HepG2 (cell line): Measurements from ENCODE around the gene POU3F1. TPM values are rescaled to one million over a fixed set of nuclear protein-coding genes. Genes with fewer than 3 reads are reported as not detected.
A peak's percentile ranks its signal among the peaks of the same experiment; 100 is the strongest.

Source experiments
- CENPX ChIP-seq: sonication (generic); formaldehyde crosslinking; IDR thresholded peaks from 2 replicates; pipeline ENCODE4 v1.9.0; 2021; ENCODE audit warnings: mild to moderate bottlenecking, missing genetic modification reagents, moderate library complexity
- GPN1 ChIP-seq: sonication (generic); formaldehyde crosslinking; IDR thresholded peaks from 2 replicates; pipeline ENCODE4 v1.5.1; 2020; ENCODE audit warnings: missing genetic modification reagents, borderline replicate concordance
- HDAC1 ChIP-seq: sonication (generic); formaldehyde crosslinking; IDR thresholded peaks from 2 replicates; pipeline ENCODE4 v1.5.1; 2020; ENCODE audit warnings: mild to moderate bottlenecking, missing genetic modification reagents
- HNF4A ChIP-seq: sonication (generic); formaldehyde crosslinking; IDR thresholded peaks from 2 replicates; pipeline ENCODE4 v1.4.0; 2020; ENCODE audit warnings: missing genetic modification reagents
- MZF1 ChIP-seq: sonication (generic); formaldehyde crosslinking; IDR thresholded peaks from 2 replicates; pipeline ENCODE4 v1.8.1; 2023; ENCODE audit warnings: mild to moderate bottlenecking, missing genetic modification reagents, borderline replicate concordance
- RBM22 ChIP-seq: fragments of 200-400 bp; formaldehyde crosslinking; optimal IDR thresholded peaks from 2 replicates; pipeline ENCODE3; 2017; ENCODE audit warnings: mild to moderate bottlenecking, low read length, moderate library complexity
- SKI ChIP-seq: fragments of 450-650 bp; IDR thresholded peaks from one replicate; pipeline ENCODE4 v1.6.1; 2018; ENCODE audit warnings: mild to moderate bottlenecking; ENCODE audit not compliant: partially characterized antibody
- SP2 ChIP-seq: sonication (generic); formaldehyde crosslinking; IDR thresholded peaks from 2 replicates; pipeline ENCODE4 v1.5.1; 2020; ENCODE audit warnings: mild to moderate bottlenecking, missing genetic modification reagents
- ZBTB42 ChIP-seq: sonication (generic); formaldehyde crosslinking; IDR thresholded peaks from 2 replicates; pipeline ENCODE4 v1.5.0; 2020; ENCODE audit warnings: mild to moderate bottlenecking, missing genetic modification reagents
- ZBTB7B ChIP-seq: sonication (generic); formaldehyde crosslinking; IDR thresholded peaks from 2 replicates; pipeline ENCODE4 v1.4.0; 2020; ENCODE audit warnings: missing genetic modification reagents
- ZNF326 ChIP-seq: sonication (generic); formaldehyde crosslinking; IDR thresholded peaks from 2 replicates; pipeline ENCODE4 v1.4.0; 2020; ENCODE audit warnings: missing genetic modification reagents, borderline replicate concordance
- ZNF776 ChIP-seq: sonication (generic); formaldehyde crosslinking; IDR thresholded peaks from 2 replicates; pipeline ENCODE4 v1.4.0; 2020; ENCODE audit warnings: mild to moderate bottlenecking, missing genetic modification reagents
- polyA plus RNA-seq, 8 experiments: library from polyadenylated mRNA; depleted of rRNA in 3 of 8; stranded (reverse) in 7 of 8; unstranded in 1 of 8; fragments of >200 nt; fragmentation: Illumina TruSeq in 4 of 8; extraction: Trizol in 4 of 8; gene quantifications; 2 replicates each; pipeline versions ENCODE4 v1.2.1 to v1.2.3, GENCODE V29; 2011 to 2016; ENCODE audit warnings: low read depth in 4 of 8, missing spikeins in 1 of 8, mixed read lengths in 1 of 8; ENCODE audit not compliant: insufficient read depth in 1 of 8
- total RNA-seq, 5 experiments: library from RNA; depleted of rRNA; stranded (reverse); fragments of >200 nt; fragmentation: Illumina TruSeq; extraction: Trizol; gene quantifications; 2 replicates each; pipeline ENCODE4 v1.2.3, GENCODE V29; 2016; ENCODE audit warnings: low read depth in 1 of 5
- TF ChIP-seq, protein P1 (sequence below): sonication (generic); formaldehyde crosslinking; IDR thresholded peaks from 2 replicates; pipeline ENCODE4 v1.5.1; 2020; ENCODE audit warnings: missing genetic modification reagents, mild to moderate bottlenecking, borderline replicate concordance
- TF ChIP-seq, protein P2 (sequence below): sonication (generic); formaldehyde crosslinking; IDR thresholded peaks from 2 replicates; pipeline ENCODE4 v1.4.0; 2020; ENCODE audit warnings: mild to moderate bottlenecking, missing genetic modification reagents
- TF ChIP-seq, protein P3 (sequence below): sonication (generic); formaldehyde crosslinking; IDR thresholded peaks from 2 replicates; pipeline ENCODE4 v1.5.1; 2020; ENCODE audit warnings: mild to moderate bottlenecking, missing genetic modification reagents, moderate library complexity
- TF ChIP-seq, protein P4 (sequence below): sonication (generic); formaldehyde crosslinking; IDR thresholded peaks from 2 replicates; pipeline ENCODE4 v1.4.0; 2020; ENCODE audit warnings: mild to moderate bottlenecking, low read depth, missing genetic modification reagents
- TF ChIP-seq, protein P5 (sequence below): sonication (generic); formaldehyde crosslinking; conservative IDR thresholded peaks from 2 replicates; pipeline ENCODE4 v1.4.0; 2020; ENCODE audit warnings: missing genetic modification reagents

POU3F1 gene
- total and polyA plus RNA-seq, 2 of the 13 experiments (the other 11 are each of a cell fraction or from before 2014, with no cell fraction given): not detected

DNA sequence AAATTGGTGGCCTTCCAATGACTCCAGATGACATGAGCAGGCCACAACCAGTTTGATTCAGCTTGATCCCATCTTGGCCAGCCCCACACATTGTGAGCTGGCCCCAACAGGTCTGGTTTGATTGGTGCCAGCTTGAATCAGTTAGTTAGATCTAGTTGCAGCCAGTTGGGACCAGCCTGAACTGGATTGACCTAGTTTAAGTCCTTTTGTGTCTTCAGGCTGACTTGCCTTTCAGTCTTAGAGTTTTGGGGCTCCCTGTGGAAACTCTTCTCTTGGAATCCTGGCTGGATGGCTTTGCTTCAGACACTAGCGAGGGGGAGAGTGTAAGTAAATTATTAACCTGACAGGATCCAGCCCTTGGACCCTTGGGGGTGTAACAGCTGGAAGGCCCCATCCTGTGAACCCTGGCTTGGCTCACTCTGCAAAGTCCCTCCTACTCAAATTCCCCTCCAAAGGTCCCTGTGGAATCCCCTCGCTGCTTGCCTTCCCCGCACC is 36.2 kb upstream of the POU3F1 start (continued):
- TF ChIP-seq, protein P1, sequence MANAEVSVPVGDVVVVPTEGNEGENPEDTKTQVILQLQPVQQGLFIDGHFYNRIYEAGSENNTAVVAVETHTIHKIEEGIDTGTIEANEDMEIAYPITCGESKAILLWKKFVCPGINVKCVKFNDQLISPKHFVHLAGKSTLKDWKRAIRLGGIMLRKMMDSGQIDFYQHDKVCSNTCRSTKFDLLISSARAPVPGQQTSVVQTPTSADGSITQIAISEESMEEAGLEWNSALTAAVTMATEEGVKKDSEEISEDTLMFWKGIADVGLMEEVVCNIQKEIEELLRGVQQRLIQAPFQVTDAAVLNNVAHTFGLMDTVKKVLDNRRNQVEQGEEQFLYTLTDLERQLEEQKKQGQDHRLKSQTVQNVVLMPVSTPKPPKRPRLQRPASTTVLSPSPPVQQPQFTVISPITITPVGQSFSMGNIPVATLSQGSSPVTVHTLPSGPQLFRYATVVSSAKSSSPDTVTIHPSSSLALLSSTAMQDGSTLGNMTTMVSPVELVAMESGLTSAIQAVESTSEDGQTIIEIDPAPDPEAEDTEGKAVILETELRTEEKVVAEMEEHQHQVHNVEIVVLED (CRISPR knock-in tag): no peak
- no peak for TF ChIP-seq CENPX
- peak; percentile 71 for TF ChIP-seq HNF4A (CRISPR knock-in tag)
- no peak for TF ChIP-seq ZNF326 (CRISPR knock-in tag)
- TF ChIP-seq, protein P2, sequence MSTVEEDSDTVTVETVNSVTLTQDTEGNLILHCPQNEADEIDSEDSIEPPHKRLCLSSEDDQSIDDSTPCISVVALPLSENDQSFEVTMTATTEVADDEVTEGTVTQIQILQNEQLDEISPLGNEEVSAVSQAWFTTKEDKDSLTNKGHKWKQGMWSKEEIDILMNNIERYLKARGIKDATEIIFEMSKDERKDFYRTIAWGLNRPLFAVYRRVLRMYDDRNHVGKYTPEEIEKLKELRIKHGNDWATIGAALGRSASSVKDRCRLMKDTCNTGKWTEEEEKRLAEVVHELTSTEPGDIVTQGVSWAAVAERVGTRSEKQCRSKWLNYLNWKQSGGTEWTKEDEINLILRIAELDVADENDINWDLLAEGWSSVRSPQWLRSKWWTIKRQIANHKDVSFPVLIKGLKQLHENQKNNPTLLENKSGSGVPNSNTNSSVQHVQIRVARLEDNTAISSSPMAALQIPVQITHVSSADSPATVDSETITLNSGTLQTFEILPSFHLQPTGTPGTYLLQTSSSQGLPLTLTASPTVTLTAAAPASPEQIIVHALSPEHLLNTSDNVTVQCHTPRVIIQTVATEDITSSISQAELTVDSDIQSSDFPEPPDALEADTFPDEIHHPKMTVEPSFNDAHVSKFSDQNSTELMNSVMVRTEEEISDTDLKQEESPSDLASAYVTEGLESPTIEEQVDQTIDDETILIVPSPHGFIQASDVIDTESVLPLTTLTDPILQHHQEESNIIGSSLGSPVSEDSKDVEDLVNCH: no peak
- TF ChIP-seq SKI: no peak
- 0 out of 2 replicates have a peak, but pooled peaks have one; percentile 45 for TF ChIP-seq ZBTB7B (CRISPR knock-in tag)
- TF ChIP-seq MZF1: no peak
- 0 out of 2 replicates have a peak, but pooled peaks have one; percentile 41 for TF ChIP-seq HDAC1 (CRISPR knock-in tag)
- TF ChIP-seq SP2 (CRISPR knock-in tag): no peak
- TF ChIP-seq ZBTB42 (CRISPR knock-in tag): peak; percentile 38; the same call in 1 of the 2 replicates
- TF ChIP-seq RBM22: no peak
- no peak for TF ChIP-seq ZNF776 (CRISPR knock-in tag)
- TF ChIP-seq, protein P3, sequence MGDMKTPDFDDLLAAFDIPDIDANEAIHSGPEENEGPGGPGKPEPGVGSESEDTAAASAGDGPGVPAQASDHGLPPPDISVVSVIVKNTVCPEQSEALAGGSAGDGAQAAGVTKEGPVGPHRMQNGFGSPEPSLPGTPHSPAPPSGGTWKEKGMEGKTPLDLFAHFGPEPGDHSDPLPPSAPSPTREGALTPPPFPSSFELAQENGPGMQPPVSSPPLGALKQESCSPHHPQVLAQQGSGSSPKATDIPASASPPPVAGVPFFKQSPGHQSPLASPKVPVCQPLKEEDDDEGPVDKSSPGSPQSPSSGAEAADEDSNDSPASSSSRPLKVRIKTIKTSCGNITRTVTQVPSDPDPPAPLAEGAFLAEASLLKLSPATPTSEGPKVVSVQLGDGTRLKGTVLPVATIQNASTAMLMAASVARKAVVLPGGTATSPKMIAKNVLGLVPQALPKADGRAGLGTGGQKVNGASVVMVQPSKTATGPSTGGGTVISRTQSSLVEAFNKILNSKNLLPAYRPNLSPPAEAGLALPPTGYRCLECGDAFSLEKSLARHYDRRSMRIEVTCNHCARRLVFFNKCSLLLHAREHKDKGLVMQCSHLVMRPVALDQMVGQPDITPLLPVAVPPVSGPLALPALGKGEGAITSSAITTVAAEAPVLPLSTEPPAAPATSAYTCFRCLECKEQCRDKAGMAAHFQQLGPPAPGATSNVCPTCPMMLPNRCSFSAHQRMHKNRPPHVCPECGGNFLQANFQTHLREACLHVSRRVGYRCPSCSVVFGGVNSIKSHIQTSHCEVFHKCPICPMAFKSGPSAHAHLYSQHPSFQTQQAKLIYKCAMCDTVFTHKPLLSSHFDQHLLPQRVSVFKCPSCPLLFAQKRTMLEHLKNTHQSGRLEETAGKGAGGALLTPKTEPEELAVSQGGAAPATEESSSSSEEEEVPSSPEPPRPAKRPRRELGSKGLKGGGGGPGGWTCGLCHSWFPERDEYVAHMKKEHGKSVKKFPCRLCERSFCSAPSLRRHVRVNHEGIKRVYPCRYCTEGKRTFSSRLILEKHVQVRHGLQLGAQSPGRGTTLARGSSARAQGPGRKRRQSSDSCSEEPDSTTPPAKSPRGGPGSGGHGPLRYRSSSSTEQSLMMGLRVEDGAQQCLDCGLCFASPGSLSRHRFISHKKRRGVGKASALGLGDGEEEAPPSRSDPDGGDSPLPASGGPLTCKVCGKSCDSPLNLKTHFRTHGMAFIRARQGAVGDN: no peak
- TF ChIP-seq GPN1 (CRISPR knock-in tag): no peak
- TF ChIP-seq, protein P4, sequence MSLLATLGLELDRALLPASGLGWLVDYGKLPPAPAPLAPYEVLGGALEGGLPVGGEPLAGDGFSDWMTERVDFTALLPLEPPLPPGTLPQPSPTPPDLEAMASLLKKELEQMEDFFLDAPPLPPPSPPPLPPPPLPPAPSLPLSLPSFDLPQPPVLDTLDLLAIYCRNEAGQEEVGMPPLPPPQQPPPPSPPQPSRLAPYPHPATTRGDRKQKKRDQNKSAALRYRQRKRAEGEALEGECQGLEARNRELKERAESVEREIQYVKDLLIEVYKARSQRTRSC (CRISPR knock-in tag): no peak
- TF ChIP-seq, protein P5, sequence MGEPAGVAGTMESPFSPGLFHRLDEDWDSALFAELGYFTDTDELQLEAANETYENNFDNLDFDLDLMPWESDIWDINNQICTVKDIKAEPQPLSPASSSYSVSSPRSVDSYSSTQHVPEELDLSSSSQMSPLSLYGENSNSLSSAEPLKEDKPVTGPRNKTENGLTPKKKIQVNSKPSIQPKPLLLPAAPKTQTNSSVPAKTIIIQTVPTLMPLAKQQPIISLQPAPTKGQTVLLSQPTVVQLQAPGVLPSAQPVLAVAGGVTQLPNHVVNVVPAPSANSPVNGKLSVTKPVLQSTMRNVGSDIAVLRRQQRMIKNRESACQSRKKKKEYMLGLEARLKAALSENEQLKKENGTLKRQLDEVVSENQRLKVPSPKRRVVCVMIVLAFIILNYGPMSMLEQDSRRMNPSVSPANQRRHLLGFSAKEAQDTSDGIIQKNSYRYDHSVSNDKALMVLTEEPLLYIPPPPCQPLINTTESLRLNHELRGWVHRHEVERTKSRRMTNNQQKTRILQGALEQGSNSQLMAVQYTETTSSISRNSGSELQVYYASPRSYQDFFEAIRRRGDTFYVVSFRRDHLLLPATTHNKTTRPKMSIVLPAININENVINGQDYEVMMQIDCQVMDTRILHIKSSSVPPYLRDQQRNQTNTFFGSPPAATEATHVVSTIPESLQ (CRISPR knock-in tag): no peak
